Measurements from ENCODE around the gene IQCC.

Gene IQCC

DNA sequence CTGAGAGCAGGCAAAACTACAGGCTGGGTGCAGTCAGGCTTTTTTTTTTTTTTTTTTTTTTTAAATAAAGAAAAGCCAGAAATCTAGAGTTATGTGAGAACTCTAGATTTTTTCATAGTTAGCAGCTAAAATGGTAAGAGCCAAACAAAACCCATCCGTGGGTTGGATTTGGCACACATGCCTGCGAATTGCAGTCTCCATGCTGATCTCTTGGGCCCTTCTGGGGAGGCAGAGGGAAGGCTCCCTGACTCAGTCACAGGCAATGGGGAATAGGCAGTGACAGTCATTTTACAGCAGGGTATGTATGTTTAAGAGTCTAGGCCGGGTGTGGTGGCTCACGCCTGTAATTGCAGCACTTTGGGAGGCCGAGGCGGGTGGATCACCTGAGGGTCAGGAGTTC is 23.4 kb upstream of the IQCC start:
- Histone ChIP-seq H3K27me3 (ENCODE audit: insufficient read depth, low read length) (no peaks in the 10 kb centered on the region), H3K9me3 (ENCODE audit: low read length) (no peaks in the 10 kb centered on the region), H3K36me3 (ENCODE audit: insufficient read depth, low read length) (peaks cover 51% of the 10 kb centered on the region), H3K4me1 (ENCODE audit: insufficient read depth, low read length) (peaks cover 19% of the 10 kb centered on the region), H2AFZ (ENCODE audit: low read depth, low read length) (no peak overlapping the region), H3K4me3 (ENCODE audit: low read length) (no peak overlapping the region)

DNA sequence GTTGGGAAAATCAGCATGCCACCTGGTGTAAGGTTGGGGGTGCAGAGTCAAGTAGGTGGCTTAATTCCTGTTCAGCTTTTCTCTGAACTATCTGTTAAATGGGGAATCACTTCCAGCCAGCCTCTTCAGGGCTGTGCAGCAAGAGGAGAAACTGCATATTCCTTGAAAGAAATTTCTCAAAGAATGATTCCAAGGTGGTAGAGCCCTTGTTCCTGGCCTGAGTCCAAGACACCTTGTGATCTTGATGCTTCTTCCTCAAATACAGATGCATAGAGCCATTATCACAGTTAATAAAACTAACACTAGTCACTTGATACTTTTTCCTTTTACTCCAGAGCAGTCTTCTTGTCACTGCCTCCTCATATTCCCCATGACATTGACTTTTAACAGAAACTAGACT is 20.8 kb upstream of the IQCC start:
- H3K27me3 ChIP-seq (ENCODE audit: insufficient read depth, low read length): no peaks in the 10 kb centered on the region
- no peaks in the 10 kb centered on the region for H3K9me3 ChIP-seq (ENCODE audit: low read length)
- no peak overlapping the region for H2AFZ ChIP-seq (ENCODE audit: low read depth, low read length)
- no peak overlapping the region for H3K4me3 ChIP-seq (ENCODE audit: low read length)
- H3K36me3 ChIP-seq (ENCODE audit: insufficient read depth, low read length): peaks cover 76% of the 10 kb centered on the region
- peaks cover 13% of the 10 kb centered on the region for H3K4me1 ChIP-seq (ENCODE audit: insufficient read depth, low read length)

DNA sequence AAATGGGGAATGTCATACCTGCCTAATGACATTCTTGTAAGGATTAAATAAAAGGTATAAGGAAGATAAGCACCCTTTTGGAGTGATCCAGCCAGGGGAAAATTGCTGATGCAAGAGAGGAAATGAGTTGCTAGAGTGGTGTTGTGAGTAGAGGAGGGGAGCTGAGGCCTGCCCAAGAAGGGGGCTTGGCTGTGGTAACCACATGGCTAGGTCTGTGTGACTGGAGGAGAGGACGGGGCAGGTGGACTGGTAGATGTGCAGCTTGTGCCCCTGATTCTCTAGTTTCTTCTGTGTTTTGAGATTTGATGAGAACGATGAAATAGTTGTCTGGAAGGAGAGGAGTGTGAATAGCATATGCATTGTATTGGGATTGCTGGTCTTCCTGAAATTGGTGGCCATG is 19.4 kb upstream of the IQCC start:
- no peak overlapping the region for H3K4me3 ChIP-seq (ENCODE audit: low read length)
- H3K9me3 ChIP-seq (ENCODE audit: low read length): no peaks in the 10 kb centered on the region
- H2AFZ ChIP-seq (ENCODE audit: low read depth, low read length): no peak overlapping the region
- H3K27me3 ChIP-seq (ENCODE audit: insufficient read depth, low read length): no peaks in the 10 kb centered on the region
- peaks cover 5% of the 10 kb centered on the region for H3K4me1 ChIP-seq (ENCODE audit: insufficient read depth, low read length)
- peaks cover 84% of the 10 kb centered on the region for H3K36me3 ChIP-seq (ENCODE audit: insufficient read depth, low read length)

DNA sequence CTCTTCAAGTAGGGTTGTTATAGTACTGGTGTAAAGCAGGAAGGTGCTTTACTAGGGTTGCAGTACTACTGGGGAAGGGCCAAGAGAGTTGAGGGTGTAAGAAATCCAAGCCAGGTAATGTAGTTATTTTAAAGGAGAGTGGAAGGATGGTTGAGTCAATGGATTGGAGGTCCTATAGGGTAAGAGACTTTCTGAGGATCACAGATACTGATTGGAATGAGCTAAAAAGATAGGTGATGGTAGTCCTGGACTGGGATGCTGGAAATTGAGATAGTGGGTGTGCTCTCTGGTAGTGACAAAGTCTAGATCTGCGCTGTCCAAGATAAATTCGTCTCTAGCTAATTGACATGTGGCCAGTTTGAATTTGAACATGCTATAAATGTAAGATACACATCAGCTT is 19.0 kb upstream of the IQCC start:
- Histone ChIP-seq H3K4me1 (ENCODE audit: insufficient read depth, low read length) (peaks cover 1% of the 10 kb centered on the region), H3K36me3 (ENCODE audit: insufficient read depth, low read length) (peaks cover 84% of the 10 kb centered on the region), H3K9me3 (ENCODE audit: low read length) (no peaks in the 10 kb centered on the region), H3K27me3 (ENCODE audit: insufficient read depth, low read length) (no peaks in the 10 kb centered on the region), H3K4me3 (ENCODE audit: low read length) (no peak overlapping the region), H2AFZ (ENCODE audit: low read depth, low read length) (no peak overlapping the region)

DNA sequence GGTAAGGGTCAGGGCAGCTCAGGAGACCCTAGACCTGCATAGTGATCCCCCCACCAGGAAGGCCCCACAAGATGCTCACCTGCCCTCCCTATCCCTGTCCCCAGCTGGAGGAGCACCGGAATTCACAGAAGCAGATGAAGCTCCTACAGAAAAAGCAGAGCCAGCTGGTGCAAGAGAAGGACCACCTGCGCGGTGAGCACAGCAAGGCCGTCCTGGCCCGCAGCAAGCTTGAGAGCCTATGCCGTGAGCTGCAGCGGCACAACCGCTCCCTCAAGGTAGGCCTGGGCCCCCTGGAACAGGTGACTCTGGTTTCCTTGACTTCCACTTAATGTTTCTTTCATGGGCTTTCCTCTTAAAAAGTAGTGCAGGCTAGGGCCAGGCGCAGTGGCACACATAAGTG is 17.6 kb upstream of the IQCC start:
- Histone ChIP-seq H3K9me3 (ENCODE audit: low read length) (no peaks in the 10 kb centered on the region), H2AFZ (ENCODE audit: low read depth, low read length) (no peak overlapping the region), H3K36me3 (ENCODE audit: insufficient read depth, low read length) (peaks cover 85% of the 10 kb centered on the region), H3K4me3 (ENCODE audit: low read length) (no peak overlapping the region), H3K4me1 (ENCODE audit: insufficient read depth, low read length) (no peaks in the 10 kb centered on the region), H3K27me3 (ENCODE audit: insufficient read depth, low read length) (no peaks in the 10 kb centered on the region)

DNA sequence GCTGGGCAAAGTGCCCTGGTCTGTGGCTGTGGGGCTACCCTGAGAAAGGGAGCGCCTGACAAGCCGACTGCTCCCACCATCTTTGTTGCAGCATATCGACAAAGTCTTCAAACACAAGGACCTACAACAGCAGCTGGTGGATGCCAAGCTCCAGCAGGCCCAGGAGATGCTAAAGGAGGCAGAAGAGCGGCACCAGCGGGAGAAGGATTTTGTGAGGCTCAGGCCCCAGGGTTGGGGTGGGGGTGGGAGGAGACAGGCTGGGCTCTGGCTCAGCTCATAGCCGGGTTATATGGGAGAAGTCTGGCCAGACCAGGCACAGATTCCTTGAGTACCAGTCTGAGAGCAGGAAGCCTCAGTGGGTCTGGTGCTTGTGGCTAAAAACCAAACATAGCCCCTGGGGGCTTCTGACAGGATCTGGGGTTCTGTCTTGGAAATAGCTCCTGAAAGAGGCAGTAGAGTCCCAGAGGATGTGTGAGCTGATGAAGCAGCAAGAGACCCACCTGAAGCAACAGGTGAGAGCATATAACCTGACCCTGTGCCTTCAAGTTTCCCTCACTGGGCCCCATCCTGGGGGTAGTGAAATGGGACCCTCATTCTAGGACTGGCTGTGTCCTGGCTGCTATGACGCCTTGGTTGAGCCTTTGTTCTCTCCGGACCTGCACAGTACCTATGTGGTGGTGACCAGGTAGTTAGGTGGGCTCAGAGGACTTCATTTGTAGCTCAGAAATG is 13.1 kb upstream of the IQCC start:
- H2AFZ ChIP-seq (ENCODE audit: low read depth, low read length): no peak overlapping the region
- peaks cover 95% of the 10 kb centered on the region for H3K36me3 ChIP-seq (ENCODE audit: insufficient read depth, low read length)
- H3K9me3 ChIP-seq (ENCODE audit: low read length): no peaks in the 10 kb centered on the region
- peaks cover 2% of the 10 kb centered on the region for H3K4me1 ChIP-seq (ENCODE audit: insufficient read depth, low read length)
- H3K4me3 ChIP-seq (ENCODE audit: low read length): no peak overlapping the region
- no peaks in the 10 kb centered on the region for H3K27me3 ChIP-seq (ENCODE audit: insufficient read depth, low read length)

DNA sequence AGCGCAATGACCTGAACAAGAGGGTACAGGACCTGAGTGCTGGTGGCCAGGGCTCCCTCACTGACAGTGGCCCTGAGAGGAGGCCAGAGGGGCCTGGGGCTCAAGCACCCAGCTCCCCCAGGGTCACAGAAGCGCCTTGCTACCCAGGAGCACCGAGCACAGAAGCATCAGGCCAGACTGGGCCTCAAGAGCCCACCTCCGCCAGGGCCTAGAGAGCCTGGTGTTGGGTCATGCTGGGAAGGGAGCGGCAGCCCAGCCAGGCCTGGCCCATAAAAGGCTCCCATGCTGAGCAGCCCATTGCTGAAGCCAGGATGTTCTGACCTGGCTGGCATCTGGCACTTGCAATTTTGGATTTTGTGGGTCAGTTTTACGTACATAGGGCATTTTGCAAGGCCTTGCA is 10.5 kb upstream of the IQCC start:
- Histone ChIP-seq H3K4me1 (ENCODE audit: insufficient read depth, low read length) (peaks cover 25% of the 10 kb centered on the region), H3K36me3 (ENCODE audit: insufficient read depth, low read length) (peaks cover 72% of the 10 kb centered on the region), H3K9me3 (ENCODE audit: low read length) (no peaks in the 10 kb centered on the region), H3K27me3 (ENCODE audit: insufficient read depth, low read length) (no peaks in the 10 kb centered on the region), H3K4me3 (ENCODE audit: low read length) (no peak overlapping the region), H2AFZ (ENCODE audit: low read depth, low read length) (no peak overlapping the region)

DNA sequence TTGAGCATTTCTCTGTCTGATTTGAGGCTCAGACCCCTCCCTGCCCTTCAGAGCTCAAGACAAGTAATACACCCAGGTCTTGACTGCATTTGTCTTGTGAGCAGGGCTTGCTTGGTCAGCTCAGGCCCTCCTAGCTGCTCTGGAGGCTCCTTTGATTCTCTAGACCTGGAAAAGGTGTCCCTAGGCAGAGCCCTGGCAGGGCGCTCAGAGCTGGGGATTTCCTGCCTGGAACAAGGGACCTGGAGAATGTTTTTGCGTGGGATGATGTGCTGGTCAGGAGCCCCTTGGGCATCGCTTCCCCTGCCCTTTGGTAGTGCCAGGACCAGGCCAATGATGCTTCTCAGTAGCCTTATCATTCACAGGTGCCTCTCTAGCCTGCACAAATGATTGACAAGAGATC is 9.9 kb upstream of the IQCC start:
- Histone ChIP-seq H3K27me3 (ENCODE audit: insufficient read depth, low read length) (no peaks in the 10 kb centered on the region), H3K9me3 (ENCODE audit: low read length) (no peaks in the 10 kb centered on the region), H3K36me3 (ENCODE audit: insufficient read depth, low read length) (peaks cover 66% of the 10 kb centered on the region), H3K4me3 (ENCODE audit: low read length) (no peak overlapping the region), H2AFZ (ENCODE audit: low read depth, low read length) (no peak overlapping the region), H3K4me1 (ENCODE audit: insufficient read depth, low read length) (peaks cover 27% of the 10 kb centered on the region)

DNA sequence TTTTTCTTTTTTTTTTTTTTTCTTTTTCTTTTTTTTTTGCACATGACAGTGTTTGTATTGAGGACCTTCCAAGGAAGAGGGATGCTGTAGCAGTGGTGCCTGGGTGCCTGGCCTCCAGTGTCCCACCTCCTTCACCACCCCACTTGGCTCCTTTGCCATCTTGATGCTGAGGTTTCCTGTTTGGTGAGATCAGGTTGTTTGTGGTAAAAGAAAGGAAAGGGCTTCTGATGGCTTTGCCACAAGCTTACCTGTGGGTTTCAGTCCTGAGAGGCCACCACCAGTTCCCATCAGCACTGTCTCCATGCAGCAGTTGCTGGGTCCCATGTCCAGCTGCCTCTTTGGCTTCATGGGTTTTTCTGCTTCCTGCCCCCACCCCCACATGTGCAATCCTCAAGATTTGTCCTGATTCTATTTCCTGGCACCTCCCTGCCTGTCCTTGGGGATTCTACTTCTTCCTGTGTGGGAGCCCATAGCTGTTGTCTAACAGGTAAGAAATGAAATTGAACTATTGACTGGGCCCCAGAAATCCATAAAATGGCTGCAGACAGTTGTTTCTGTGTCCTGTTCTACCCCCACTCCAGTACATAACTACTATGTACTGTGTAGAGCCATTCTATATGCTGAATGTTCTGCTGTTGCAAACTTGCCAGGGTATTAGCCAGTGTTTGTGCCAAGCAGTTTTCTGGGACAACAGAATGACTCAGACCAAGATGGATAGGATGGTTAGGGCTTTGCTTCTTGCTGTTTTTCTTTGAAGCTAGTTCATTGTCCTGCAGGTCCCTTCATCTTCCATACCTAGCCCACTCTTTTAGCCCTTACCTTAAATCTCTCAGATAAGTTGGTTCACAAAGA is 9.3 kb upstream of the IQCC start:
- Histone ChIP-seq H3K36me3 (ENCODE audit: insufficient read depth, low read length) (peaks cover 62% of the 10 kb centered on the region), H3K4me3 (ENCODE audit: low read length) (no peak overlapping the region), H3K27me3 (ENCODE audit: insufficient read depth, low read length) (no peaks in the 10 kb centered on the region), H3K9me3 (ENCODE audit: low read length) (no peaks in the 10 kb centered on the region), H3K4me1 (ENCODE audit: insufficient read depth, low read length) (peaks cover 29% of the 10 kb centered on the region), H2AFZ (ENCODE audit: low read depth, low read length) (no peak overlapping the region)

DNA sequence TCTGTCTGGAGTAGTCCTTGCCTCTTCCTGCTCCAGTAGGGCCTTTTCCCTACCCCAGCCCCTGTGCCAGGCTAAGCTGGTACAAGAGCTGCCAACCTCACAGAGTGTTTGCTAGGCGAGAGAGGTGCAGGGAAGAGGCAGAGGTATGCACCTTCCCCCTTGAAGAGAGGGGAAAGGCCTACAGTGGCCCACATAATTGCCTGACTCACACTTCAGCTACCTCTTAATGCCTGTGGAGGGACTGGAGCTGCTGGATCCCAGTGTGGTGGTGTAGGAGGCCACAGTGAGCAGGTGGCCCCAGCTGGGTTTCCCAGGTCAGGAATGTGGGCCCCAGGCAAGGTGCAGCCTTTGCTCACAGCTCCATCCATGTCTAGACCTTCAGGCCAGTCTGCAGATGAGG is 8.4 kb upstream of the IQCC start:
- H3K27me3 ChIP-seq (ENCODE audit: insufficient read depth, low read length): no peaks in the 10 kb centered on the region
- H3K4me3 ChIP-seq (ENCODE audit: low read length): no peak overlapping the region
- no peaks in the 10 kb centered on the region for H3K9me3 ChIP-seq (ENCODE audit: low read length)
- H3K36me3 ChIP-seq (ENCODE audit: insufficient read depth, low read length): peaks cover 53% of the 10 kb centered on the region
- H3K4me1 ChIP-seq (ENCODE audit: insufficient read depth, low read length): peaks cover 36% of the 10 kb centered on the region
- H2AFZ ChIP-seq (ENCODE audit: low read depth, low read length): no peak overlapping the region

DNA sequence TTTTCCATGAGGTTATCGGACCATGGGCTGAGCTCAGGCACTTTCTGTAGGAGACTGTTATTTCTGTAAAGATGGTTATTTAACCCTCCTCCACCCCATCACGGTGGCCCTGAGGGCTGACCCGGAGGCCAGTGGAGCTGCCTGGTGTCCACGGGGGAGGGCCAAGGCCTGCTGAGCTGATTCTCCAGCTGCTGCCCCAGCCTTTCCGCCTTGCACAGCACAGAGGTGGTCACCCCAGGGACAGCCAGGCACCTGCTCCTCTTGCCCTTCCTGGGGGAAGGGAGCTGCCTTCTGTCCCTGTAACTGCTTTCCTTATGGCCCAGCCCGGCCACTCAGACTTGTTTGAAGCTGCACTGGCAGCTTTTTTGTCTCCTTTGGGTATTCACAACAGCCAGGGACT is 7.6 kb upstream of the IQCC start:
- Histone ChIP-seq H3K9me3 (ENCODE audit: low read length) (no peaks in the 10 kb centered on the region), H3K4me1 (ENCODE audit: insufficient read depth, low read length) (peaks cover 36% of the 10 kb centered on the region), H3K27me3 (ENCODE audit: insufficient read depth, low read length) (no peaks in the 10 kb centered on the region), H2AFZ (ENCODE audit: low read depth, low read length) (no peak overlapping the region), H3K36me3 (ENCODE audit: insufficient read depth, low read length) (peaks cover 45% of the 10 kb centered on the region), H3K4me3 (ENCODE audit: low read length) (no peak overlapping the region)

DNA sequence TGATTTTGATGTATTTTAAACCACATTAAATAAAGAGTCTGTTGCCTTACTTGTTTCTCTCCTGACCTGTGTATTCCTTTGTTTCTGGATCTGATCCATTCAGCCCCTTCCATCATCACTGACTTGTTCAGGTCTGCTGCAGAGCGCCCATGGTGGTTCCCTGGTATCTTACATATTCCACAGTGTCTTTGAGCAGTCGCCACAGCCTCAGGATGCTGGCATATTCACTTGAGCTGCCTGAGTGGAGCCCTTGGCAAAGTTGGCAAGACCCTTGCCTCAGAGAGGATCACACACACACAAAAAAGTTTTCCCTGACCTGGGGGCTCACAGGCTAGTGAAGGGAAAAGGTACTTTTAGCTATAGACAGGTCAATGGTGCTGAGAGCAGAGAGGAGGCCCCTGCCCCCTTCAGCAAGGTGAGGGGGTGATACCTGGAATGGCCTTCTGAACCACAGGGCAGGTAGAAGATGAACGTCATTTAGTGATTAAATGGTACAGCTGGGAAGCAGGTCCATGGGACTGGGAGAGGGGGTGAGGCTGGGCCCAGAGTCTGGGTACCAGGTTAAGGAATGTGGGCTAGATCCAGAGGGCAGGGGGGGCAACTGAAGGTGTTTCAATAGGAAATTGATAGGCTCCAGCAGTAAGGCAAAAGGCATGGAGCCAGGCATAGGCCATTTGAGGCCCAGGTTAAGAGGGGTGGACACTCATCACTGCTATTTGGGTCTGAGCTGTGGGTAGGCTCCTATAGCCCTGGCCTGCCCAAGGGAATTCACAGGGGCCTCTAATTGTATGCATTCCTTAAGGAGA is 7.0 kb upstream of the IQCC start:
- Histone ChIP-seq H3K4me1 (ENCODE audit: insufficient read depth, low read length) (peaks cover 36% of the 10 kb centered on the region), H3K4me3 (ENCODE audit: low read length) (no peak overlapping the region), H3K9me3 (ENCODE audit: low read length) (no peaks in the 10 kb centered on the region), H3K27me3 (ENCODE audit: insufficient read depth, low read length) (no peaks in the 10 kb centered on the region), H2AFZ (ENCODE audit: low read depth, low read length) (no peak overlapping the region), H3K36me3 (ENCODE audit: insufficient read depth, low read length) (peaks cover 39% of the 10 kb centered on the region)

Measured in neuron (in vitro differentiated cells).